ENCODE data around the gene GSTA5.
"Not testable (repeated sequence)": the region's sequence is repeated elsewhere in the genome, so short reads cannot be mapped to it uniquely, and the experiment has no call there.

Gene GSTA5

GRCh38 chr6:52858416-52858815 is 17.8 kb upstream of the GSTA5 start:
- Mint-ChIP-seq H3K4me3 (no peak overlapping the region), H3K27ac (no peak overlapping the region), H3K4me1 (ENCODE audit: low read depth) (no peaks in the 10 kb centered on the region), H3K36me3 (peaks cover 2% of the 10 kb centered on the region), H3K9me3 (ENCODE audit: low read depth) (no peaks in the 10 kb centered on the region), H3K27me3 (peaks cover 43% of the 10 kb centered on the region)

DNA sequence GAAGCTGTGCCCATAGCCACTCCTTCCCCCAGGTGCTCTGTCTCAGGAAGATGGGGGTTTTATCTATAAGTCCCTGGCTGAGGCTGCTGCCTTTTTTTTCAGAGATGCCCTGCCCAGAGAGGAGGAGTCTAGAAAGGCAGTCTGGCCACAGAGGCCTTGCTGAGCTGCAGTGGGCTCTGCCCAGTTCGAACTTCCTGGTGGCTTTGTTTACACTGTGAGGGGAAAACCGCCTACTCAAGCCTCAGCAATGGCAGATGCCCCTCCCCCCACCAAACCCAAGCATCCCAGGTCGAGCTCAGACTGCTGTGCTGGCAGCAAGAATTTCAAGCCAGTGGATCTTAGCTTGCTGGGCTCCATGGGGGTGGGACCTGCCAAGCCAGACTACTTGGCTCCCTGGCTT is 15.5 kb upstream of the GSTA5 start:
- not testable (repeated sequence) for H3K27ac Mint-ChIP-seq; H3K36me3 Mint-ChIP-seq; H3K9me3 Mint-ChIP-seq (ENCODE audit: low read depth); H3K4me1 Mint-ChIP-seq (ENCODE audit: low read depth); H3K4me3 Mint-ChIP-seq
- peaks cover 49% of the 10 kb centered on the region for H3K27me3 Mint-ChIP-seq

GRCh38 chr6:52849137-52849536 is 8.5 kb upstream of the GSTA5 start:
- H3K4me1 Mint-ChIP-seq (ENCODE audit: low read depth) = no peaks in the 10 kb centered on the region
- no peak overlapping the region for H3K27ac Mint-ChIP-seq
- H3K4me3 Mint-ChIP-seq = no peak overlapping the region
- H3K27me3 Mint-ChIP-seq = peaks cover 19% of the 10 kb centered on the region
- H3K9me3 Mint-ChIP-seq (ENCODE audit: low read depth) = peaks cover 4% of the 10 kb centered on the region
- H3K36me3 Mint-ChIP-seq = peaks cover 3% of the 10 kb centered on the region

- Mint-ChIP-seq H3K27me3 (peaks cover 3% of the 10 kb centered on the region), H3K27ac (no peak overlapping the region), H3K36me3 (peaks cover 3% of the 10 kb centered on the region), H3K4me1 (ENCODE audit: low read depth) (no peaks in the 10 kb centered on the region), H3K4me3 (no peak overlapping the region), H3K9me3 (ENCODE audit: low read depth) (peaks cover 4% of the 10 kb centered on the region)
Observed at GRCh38 chr6:52846002-52846401, 5.4 kb upstream of the GSTA5 start.

- no peak overlapping the region for H3K27ac Mint-ChIP-seq
- peaks cover 7% of the 10 kb centered on the region for H3K27me3 Mint-ChIP-seq
- no peaks in the 10 kb centered on the region for H3K4me1 Mint-ChIP-seq (ENCODE audit: low read depth)
- no peak overlapping the region for H3K4me3 Mint-ChIP-seq
- peaks cover 3% of the 10 kb centered on the region for H3K36me3 Mint-ChIP-seq
- peaks cover 4% of the 10 kb centered on the region for H3K9me3 Mint-ChIP-seq (ENCODE audit: low read depth)
Observed at GRCh38 chr6:52843605-52844004, 3.0 kb upstream of the GSTA5 start.

- H3K27me3 Mint-ChIP-seq = peaks cover 19% of the 10 kb centered on the region
- H3K36me3 Mint-ChIP-seq = no peaks in the 10 kb centered on the region
- H3K27ac Mint-ChIP-seq = no peak overlapping the region
- H3K4me3 Mint-ChIP-seq = no peak overlapping the region
- no peaks in the 10 kb centered on the region for H3K9me3 Mint-ChIP-seq (ENCODE audit: low read depth)
- no peaks in the 10 kb centered on the region for H3K4me1 Mint-ChIP-seq (ENCODE audit: low read depth)
Observed at GRCh38 chr6:52839124-52840055, 1.2 kb downstream of the GSTA5 start.

DNA sequence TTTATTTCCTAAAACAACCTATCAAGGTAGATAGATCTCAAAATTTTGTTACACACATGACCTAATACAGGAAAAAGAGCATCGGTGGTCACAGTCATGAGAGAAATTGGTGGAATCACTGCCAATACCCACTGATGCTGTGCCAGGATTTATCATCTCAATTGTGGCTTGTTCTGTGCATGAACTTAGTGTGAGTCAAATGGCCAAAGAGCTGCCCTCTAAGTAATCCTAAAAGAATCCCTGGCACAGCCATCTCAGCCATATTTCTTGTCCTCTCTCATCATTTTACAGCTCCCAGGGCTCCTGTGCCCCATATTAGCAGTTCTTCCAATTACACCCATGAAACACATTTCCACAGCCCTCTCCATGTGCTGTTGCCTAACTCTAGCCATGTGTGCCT is 6.1 kb downstream of the GSTA5 start:
- no peak overlapping the region for H3K27ac Mint-ChIP-seq
- no peaks in the 10 kb centered on the region for H3K4me1 Mint-ChIP-seq (ENCODE audit: low read depth)
- H3K36me3 Mint-ChIP-seq = no peaks in the 10 kb centered on the region
- H3K9me3 Mint-ChIP-seq (ENCODE audit: low read depth) = no peaks in the 10 kb centered on the region
- H3K27me3 Mint-ChIP-seq = peaks cover 17% of the 10 kb centered on the region
- no peak overlapping the region for H3K4me3 Mint-ChIP-seq

- not testable (repeated sequence) for H3K9me3 Mint-ChIP-seq (ENCODE audit: low read depth); H3K4me1 Mint-ChIP-seq (ENCODE audit: low read depth); H3K27ac Mint-ChIP-seq; H3K27me3 Mint-ChIP-seq; H3K36me3 Mint-ChIP-seq; H3K4me3 Mint-ChIP-seq
Observed at GRCh38 chr6:52830869-52831268, 9.7 kb downstream of the GSTA5 start.

GRCh38 chr6:52829046-52829817 is 11.4 kb downstream of the GSTA5 start:
- no peak overlapping the region for H3K27ac Mint-ChIP-seq
- no peak overlapping the region for H3K4me3 Mint-ChIP-seq
- peaks cover 2% of the 10 kb centered on the region for H3K27me3 Mint-ChIP-seq
- no peaks in the 10 kb centered on the region for H3K36me3 Mint-ChIP-seq
- no peaks in the 10 kb centered on the region for H3K4me1 Mint-ChIP-seq (ENCODE audit: low read depth)
- H3K9me3 Mint-ChIP-seq (ENCODE audit: low read depth) = no peaks in the 10 kb centered on the region

GRCh38 chr6:52828621-52829020 is 12.0 kb downstream of the GSTA5 start:
- H3K4me3 Mint-ChIP-seq; H3K27ac Mint-ChIP-seq; H3K27me3 Mint-ChIP-seq; H3K36me3 Mint-ChIP-seq; H3K9me3 Mint-ChIP-seq (ENCODE audit: low read depth); H3K4me1 Mint-ChIP-seq (ENCODE audit: low read depth): not testable (repeated sequence)

GRCh38 chr6:52827073-52827783 is 13.4 kb downstream of the GSTA5 start:
- not testable (repeated sequence) for H3K27ac Mint-ChIP-seq; H3K36me3 Mint-ChIP-seq; H3K27me3 Mint-ChIP-seq; H3K4me1 Mint-ChIP-seq (ENCODE audit: low read depth); H3K9me3 Mint-ChIP-seq (ENCODE audit: low read depth); H3K4me3 Mint-ChIP-seq

DNA sequence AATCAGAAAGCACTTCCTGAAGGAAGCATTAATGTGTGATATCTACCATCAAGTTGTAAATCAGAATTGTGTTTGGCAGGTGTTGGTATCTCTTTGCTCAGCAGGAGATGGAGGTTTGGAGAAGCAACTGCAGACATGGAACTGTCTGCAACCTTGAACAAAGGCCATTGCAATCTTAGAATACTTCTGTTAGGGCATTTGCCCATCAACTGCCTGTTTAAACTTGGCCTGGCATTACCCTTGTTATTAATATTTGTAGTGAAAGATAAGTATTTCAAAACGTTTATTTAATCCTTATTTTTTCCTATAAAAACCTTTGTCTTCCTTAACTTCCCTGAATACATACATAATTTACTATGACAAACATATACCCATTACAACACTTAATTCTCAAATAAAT is 14.1 kb downstream of the GSTA5 start:
- H3K4me3 Mint-ChIP-seq = no peak overlapping the region
- H3K27me3 Mint-ChIP-seq = peaks cover 2% of the 10 kb centered on the region
- H3K9me3 Mint-ChIP-seq (ENCODE audit: low read depth) = peaks cover 5% of the 10 kb centered on the region
- H3K27ac Mint-ChIP-seq = no peak overlapping the region
- H3K4me1 Mint-ChIP-seq (ENCODE audit: low read depth) = no peaks in the 10 kb centered on the region
- no peaks in the 10 kb centered on the region for H3K36me3 Mint-ChIP-seq

- H3K4me1 Mint-ChIP-seq (ENCODE audit: low read depth); H3K27me3 Mint-ChIP-seq; H3K27ac Mint-ChIP-seq; H3K9me3 Mint-ChIP-seq (ENCODE audit: low read depth); H3K4me3 Mint-ChIP-seq; H3K36me3 Mint-ChIP-seq: not testable (repeated sequence)
Observed at GRCh38 chr6:52825900-52826459, 14.6 kb downstream of the GSTA5 start.

DNA sequence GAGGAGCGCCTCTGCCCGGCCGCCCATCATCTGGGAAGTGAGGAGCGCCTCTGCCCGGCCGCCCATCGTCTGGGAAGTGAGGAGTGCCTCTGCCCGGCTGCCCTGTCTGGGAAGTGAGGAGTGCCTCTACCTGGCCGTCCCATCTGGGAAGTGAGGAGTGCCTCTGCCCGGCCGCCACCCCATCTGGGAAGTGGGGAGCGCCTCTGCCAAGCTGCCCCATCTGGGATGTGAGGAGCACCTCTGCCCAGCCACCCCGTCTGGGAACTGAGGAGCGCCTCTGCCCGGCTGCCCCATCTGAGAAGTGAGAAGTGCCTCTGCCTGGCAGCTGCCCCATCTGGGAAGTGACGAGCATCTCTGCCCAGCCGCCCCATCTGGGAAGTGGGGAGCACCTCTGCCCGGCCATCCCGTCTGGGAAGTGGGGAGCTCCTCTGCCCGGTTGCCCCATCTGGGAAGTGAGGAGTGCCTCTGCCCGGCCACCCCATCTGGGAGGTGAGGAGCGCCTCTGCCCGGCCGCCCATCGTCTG is 15.3 kb downstream of the GSTA5 start:
- not testable (repeated sequence) for H3K27ac Mint-ChIP-seq; H3K4me1 Mint-ChIP-seq (ENCODE audit: low read depth); H3K27me3 Mint-ChIP-seq; H3K9me3 Mint-ChIP-seq (ENCODE audit: low read depth); H3K4me3 Mint-ChIP-seq; H3K36me3 Mint-ChIP-seq

DNA sequence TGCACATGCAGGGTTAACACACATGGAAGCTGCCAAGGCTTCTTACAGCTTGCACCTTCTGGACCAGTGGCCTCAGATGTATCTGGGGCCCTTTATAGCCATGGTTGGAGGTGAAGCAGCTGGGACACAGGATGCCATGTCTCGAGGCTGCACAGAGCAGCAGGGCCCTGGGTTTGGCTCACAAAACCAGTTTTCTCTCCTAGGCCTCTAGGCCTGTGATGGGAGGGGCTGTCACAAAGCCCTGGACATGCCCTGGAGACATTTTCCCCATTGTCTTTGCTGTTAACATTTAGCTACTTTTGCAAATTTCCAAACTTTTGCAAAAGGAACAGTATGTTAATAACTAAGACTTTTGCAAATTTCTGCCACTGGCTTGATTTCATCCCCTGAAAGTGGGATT is 18.8 kb downstream of the GSTA5 start:
- H3K4me1 Mint-ChIP-seq (ENCODE audit: low read depth) = no peaks in the 10 kb centered on the region
- no peak overlapping the region for H3K4me3 Mint-ChIP-seq
- no peak overlapping the region for H3K27ac Mint-ChIP-seq
- peaks cover 2% of the 10 kb centered on the region for H3K27me3 Mint-ChIP-seq
- no peaks in the 10 kb centered on the region for H3K36me3 Mint-ChIP-seq
- H3K9me3 Mint-ChIP-seq (ENCODE audit: low read depth) = peaks cover 5% of the 10 kb centered on the region
